Activated effector memory CD4-positive, alpha-beta T cell treated with Interleukin-2 at 50 U/mL for 16 hours (primary cell): ENCODE results near the gene PARP8.
"Not testable (repeated sequence)": the region's sequence is repeated elsewhere in the genome, so short reads cannot be mapped to it uniquely, and the experiment has no call there.

ENCODE experiments used
- DNase-seq: peaks from one replicate; pipeline ENCODE4 v3.0.0-alpha.2; 2020

PARP8 gene

GRCh38 chr5:50666261-50667022 lies at the start of gene PARP8:
TSS of gene PARP8 (plus strand) at chr5:50666637. CDS start at chr5:50667096, 459 bp downstream.
- DNase-seq = peak; percentile 35

DNA sequence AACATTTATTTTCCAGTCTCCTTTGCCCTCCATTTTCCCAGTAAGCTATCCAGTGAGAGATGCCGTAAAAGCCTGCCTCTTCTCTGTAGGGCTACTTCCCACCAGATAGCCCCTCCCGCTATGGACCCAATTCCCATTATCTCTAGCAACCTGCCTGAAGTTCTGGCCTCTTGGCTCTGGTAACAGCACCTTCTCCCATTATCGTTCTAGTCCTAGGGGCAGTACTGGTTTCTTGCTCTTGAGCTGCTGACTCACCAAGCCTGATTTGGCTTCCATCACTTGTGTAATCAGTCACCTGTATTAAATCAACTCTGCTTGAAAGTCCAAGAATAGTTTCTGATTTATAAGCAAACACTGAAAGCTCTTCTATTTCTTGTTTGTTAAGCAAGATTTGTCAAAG lies 42.8 kb upstream of the PARP8 start:
- no peak for DNase-seq

GRCh38 chr5:50634866-50635265 lies 31.6 kb upstream of the PARP8 start:
- DNase-seq = peak; percentile 29

DNA sequence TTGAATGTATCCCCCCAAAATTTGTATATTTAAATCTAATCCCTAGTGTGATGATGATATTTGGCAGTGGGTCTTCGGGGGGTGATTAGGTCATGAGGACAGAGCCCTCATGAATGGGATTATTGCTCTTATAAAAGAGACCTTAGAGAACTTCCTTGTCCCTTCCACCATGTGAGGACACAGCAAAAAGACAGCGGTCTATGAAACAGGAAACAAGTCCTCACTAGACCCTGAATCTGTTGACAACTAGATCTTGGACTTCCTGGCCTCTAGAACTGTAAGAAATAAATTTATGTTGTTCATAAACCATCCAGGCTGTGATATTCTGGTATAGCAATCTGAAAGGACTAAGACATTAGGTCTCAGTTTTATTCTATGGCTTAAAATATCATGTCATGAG lies 28.9 kb upstream of the PARP8 start:
- not testable (repeated sequence) for DNase-seq

- DNase-seq = no peak
Measured at GRCh38 chr5:50646591-50646990, 19.8 kb upstream of the PARP8 start.

- no peak for DNase-seq
Measured at GRCh38 chr5:50647726-50648125, 18.7 kb upstream of the PARP8 start.

GRCh38 chr5:50653946-50654345 lies 12.5 kb upstream of the PARP8 start:
- no peak for DNase-seq

GRCh38 chr5:50655067-50655809 lies 11.2 kb upstream of the PARP8 start:
- DNase-seq = no peak

DNA sequence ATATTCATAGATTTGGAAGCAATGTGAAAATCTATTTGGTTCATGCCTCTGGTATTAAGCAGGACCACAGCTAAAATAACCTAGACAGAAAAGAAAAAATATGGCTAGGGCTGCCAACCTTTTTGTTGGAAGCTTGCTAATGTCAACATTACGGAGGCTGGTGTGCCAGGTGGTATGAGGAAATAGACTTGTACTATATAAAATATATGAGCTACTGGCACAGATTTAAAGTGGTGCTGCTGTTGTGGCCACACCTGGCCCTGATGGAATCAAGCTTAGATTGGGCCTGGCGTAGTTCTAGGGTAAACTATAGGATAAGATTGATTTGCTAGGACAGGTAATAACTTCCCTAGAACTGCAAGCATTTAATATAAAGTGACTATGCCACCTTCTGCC lies 10.6 kb upstream of the PARP8 start:
- no peak for DNase-seq

- no peak for DNase-seq
Measured at GRCh38 chr5:50657044-50657443, 9.4 kb upstream of the PARP8 start.

DNA sequence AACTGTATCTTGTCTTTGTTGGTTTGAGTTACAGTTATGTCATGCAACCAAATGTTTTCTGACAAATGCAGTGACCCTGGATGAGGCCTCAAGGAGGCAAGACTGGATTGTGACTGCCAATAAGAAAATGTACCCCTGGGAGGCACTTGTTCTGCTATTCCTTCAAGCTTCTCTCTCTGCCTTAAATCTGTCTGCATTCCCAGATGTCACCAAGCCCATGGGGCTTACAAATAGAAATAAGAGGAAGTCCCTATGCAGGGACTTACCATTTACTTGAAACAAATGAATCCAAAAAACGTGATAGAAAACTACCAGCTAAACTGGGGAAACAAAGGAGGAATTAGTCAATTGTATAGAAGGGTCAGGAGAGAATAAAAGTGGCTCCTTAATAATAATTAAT lies 8.2 kb upstream of the PARP8 start:
- no peak for DNase-seq

DNA sequence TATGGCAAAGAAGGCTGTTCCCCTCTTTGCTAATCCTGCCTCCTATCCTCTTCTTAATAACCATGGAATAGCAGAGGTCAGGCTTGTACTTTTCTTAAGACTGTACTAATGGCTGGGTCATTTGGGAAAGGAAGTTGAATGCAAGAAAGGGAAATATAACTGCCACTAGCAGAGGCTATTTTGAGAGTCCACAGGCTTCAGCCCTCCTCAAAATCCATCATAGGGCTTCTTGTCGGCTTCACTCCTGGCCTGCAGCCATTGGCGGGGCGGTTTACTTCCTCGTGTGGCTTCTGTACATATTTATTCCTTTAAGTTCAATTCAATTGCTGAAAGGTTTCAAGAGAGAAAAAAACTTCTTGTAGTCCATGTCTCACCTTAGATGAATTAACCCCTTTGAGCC lies 2.8 kb upstream of the PARP8 start:
- no peak for DNase-seq

DNA sequence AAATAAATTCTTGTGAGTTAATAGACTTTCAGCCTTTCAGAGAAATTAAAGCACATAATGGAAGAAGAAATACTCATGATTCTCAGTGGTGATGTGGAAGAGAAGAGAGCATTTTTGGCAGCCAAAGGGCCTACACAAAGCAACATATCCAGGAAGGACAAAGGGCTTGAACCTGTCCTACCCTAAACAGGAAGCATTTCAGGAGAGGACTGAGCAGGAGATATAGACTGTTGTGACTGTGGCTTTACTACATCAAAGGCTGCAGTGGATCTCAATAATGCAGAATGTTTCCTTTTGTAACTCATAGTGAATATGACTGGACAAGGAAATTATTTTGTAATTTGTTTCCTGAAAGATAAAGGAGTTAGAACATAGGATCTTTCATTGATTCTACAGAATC lies 1.3 kb upstream of the PARP8 start:
- DNase-seq = no peak

DNA sequence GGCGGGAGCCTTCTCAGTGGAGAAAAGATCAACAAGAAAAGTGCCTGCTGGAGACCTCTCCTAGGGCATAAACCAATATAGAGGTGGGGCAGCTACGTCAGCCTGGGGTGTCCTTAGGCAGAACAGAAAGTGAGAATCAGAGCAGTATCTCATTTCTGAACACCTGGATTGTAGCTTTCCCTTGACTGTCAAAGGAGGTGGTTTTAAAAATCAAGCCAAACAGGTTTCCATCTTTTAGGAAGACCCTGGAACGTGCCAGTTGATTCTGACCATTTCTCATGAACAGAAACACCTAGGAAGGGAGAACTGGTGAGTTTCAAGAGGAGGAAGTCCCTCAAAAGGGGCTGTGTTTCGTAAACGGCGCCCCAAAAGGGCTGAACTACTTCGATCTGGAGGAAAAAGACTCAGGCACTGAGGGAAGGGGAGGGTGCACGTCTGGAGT lies 655 bp upstream of the PARP8 start:
- DNase-seq = peak; percentile 6

DNA sequence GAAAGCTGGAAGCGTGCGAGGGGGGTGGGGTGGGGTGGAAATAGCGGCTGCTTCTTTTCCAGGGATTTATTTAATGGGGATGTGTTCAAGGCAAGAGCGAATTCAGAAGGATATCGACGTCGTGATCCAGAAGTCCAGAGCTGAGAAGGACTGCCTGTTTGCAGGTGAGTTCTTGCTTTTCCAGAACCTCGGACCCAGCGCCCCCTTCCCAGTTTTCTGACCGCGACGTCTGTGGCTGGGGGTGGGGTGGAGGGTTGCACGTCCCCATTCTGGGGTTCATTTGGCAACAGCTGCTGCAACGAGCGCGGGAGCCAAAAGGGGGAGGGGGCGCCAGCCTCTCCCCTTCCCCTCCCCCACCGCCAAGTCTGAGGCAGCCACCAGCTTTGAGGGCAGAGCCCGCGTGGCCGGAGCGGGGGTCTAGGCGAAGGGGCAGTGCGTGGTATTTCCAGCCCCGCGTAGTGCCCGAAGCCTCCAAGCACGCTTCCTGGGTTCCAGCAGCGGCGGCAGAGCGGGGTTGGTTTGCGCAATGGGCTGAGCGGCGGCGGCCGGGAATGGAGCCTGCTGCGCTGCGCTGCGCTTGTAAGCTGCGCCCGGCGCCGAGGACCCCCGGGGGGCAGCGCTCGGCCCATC lies 701 bp downstream of the PARP8 start:
- no peak for DNase-seq

- peak; percentile 79 for DNase-seq
Measured at GRCh38 chr5:50667653-50668595, 1.5 kb downstream of the PARP8 start.

DNA sequence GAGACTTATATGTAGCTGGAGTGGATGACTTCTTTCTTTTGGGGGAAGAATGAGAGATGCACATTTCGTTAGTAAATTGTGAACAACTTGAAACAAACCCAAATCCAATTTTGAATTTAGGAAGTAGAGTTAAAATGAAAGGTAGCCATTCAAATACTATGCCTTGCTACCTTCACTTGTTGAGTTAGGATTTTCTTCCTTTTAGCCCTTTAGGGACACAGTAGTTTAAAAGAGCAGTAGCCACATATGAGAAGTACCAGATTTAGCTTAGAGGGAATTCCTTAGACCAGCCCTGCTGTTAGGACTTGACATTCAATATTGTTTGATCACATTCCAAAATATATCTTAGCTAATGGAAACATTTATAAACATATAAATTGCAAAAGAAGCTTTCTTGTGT lies 2.2 kb downstream of the PARP8 start:
- DNase-seq = not testable (repeated sequence)

DNA sequence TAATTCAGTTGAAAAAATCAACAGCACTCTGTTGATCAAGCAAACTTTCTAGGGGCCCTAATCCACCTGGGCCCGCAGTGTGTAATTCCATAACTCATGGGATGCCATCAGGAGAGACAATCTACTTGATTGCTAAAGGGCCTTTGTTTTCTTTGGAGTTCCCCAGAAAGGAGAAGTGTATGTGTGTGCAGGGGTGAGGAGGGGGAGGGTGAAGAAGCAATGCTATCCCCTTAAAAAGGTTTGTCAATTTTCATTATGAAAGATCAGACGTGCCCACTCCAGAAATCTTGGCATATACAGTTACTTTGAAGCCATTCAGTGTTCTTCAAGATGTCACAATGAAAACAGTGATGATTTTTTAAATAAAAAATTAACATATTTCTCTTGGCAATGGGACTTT lies 6.2 kb downstream of the PARP8 start:
- DNase-seq = no peak

GRCh38 chr5:50673444-50673843 lies 7.0 kb downstream of the PARP8 start:
- DNase-seq = not testable (repeated sequence)

GRCh38 chr5:50675385-50675784 lies 8.9 kb downstream of the PARP8 start:
- no peak for DNase-seq

- not testable (repeated sequence) for DNase-seq
Measured at GRCh38 chr5:50679554-50679953, 13.1 kb downstream of the PARP8 start.

GRCh38 chr5:50684721-50685120 lies 18.3 kb downstream of the PARP8 start:
- DNase-seq = no peak

GRCh38 chr5:50687548-50687947 lies 21.1 kb downstream of the PARP8 start:
- DNase-seq = no peak
